ENCODE measurements around the gene C22orf31.

Gene C22orf31

DNA sequence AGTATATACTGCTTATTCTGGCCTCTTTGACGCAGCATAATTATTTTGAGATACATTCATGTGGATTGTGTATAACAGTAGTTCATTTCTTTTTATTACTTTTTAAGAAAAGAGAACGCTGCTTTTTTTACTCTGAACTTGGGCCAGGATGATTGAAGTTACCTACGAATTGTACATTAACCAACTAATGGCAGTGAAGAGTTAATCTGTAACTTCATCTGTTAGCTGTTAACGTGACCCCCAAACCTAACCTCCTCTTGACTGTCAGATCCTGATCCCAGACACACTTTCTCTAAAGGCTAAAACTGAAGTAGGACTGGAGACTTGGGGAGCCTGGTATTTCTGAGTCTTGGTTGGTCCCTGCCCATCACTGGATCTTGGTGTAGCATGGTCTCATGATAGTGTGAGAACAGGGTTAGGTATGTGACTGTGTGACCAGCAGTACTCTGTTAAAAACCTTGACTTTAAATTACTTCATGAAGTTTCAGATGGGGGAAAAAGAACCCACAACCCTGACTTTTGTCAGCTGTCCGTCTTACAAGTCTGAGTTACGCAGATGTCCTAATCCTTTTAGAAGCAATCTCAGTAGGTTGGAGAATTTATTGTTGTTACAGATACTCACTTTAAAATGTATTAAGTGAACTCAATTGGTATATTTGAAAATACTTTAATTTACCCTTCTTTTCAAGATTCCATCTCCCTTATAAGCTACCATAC lies 39.4 kb downstream of the C22orf31 start:
- no peak overlapping the region for H3K23ac ChIP-seq (ENCODE audit: low read length)
- H3K4me2 ChIP-seq (ENCODE audit: low read length) = no peak overlapping the region
- no peak overlapping the region for H2BK5ac ChIP-seq (ENCODE audit: low read depth, low read length, poor library complexity)
- H3K27me3 ChIP-seq (ENCODE audit: insufficient read depth, low read length) = no peaks in the 10 kb centered on the region
- H2AFZ ChIP-seq (ENCODE audit: insufficient read depth, low read length, poor library complexity) = no peak overlapping the region
- H3K9ac ChIP-seq (ENCODE audit: low read length) = no peak overlapping the region
- no peak overlapping the region for H4K8ac ChIP-seq (ENCODE audit: low read depth, low read length)
- no peak overlapping the region for H2BK120ac ChIP-seq (ENCODE audit: insufficient read depth, low read length, poor library complexity)
- no peak overlapping the region for H3K4me3 ChIP-seq (ENCODE audit: low read depth, low read length)
- peaks cover 0 to 7% of the 10 kb centered on the region in 2 experiments for H3K4me1 ChIP-seq (ENCODE audit: control insufficient read depth in 1 of 2, insufficient read depth in 2 of 2, low read length in 2 of 2)
- H4K12ac ChIP-seq (ENCODE audit: low read depth, low read length) = no peak overlapping the region
- H3K18ac ChIP-seq (ENCODE audit: low read length) = no peak overlapping the region
- H3K27ac ChIP-seq (ENCODE audit: low read depth, low read length) = no peak overlapping the region
- no CpG with 5 or more reads among the region's 6 CpGs for WGBS (ENCODE audit: extremely low coverage, insufficient coverage, insufficient read length)
- no peak overlapping the region for H3K14ac ChIP-seq (ENCODE audit: low read length)
- no peak for DNase-seq
- no peaks in the 10 kb centered on the region for H3K79me1 ChIP-seq (ENCODE audit: low read length)
- no peak overlapping the region for H2AK5ac ChIP-seq (ENCODE audit: low read length)
- H2BK12ac ChIP-seq (ENCODE audit: low read length) = no peak overlapping the region
- no peaks in the 10 kb centered on the region for H3K9me3 ChIP-seq (ENCODE audit: insufficient read depth, low read depth, low read length)
- H3K79me2 ChIP-seq (ENCODE audit: control insufficient read depth, insufficient read depth, low read length, poor library complexity) = no peaks in the 10 kb centered on the region
- peaks cover 0 to 3% of the 10 kb centered on the region in 2 experiments for H3K36me3 ChIP-seq (ENCODE audit: control insufficient read depth in 1 of 2, insufficient read depth in 2 of 2, low read length in 2 of 2)
- no peak overlapping the region for H3K4ac ChIP-seq (ENCODE audit: low read depth, low read length)
- H4K91ac ChIP-seq (ENCODE audit: low read depth, low read length) = no peak overlapping the region

- no peak overlapping the region for H3K18ac ChIP-seq (ENCODE audit: low read length)
- no peak overlapping the region for H3K27ac ChIP-seq (ENCODE audit: low read depth, low read length)
- H3K4me3 ChIP-seq (ENCODE audit: low read depth, low read length) = no peak overlapping the region
- peaks cover 0 to 7% of the 10 kb centered on the region in 2 experiments for H3K4me1 ChIP-seq (ENCODE audit: control insufficient read depth in 1 of 2, insufficient read depth in 2 of 2, low read length in 2 of 2)
- H3K36me3 ChIP-seq (ENCODE audit: control insufficient read depth in 1 of 2, insufficient read depth in 2 of 2, low read length in 2 of 2) = no peaks in the 10 kb centered on the region
- no peak overlapping the region for H3K9ac ChIP-seq (ENCODE audit: low read length)
- H3K14ac ChIP-seq (ENCODE audit: low read length) = no peak overlapping the region
- H3K23ac ChIP-seq (ENCODE audit: low read length) = no peak overlapping the region
- H2BK120ac ChIP-seq (ENCODE audit: insufficient read depth, low read length, poor library complexity) = no peak overlapping the region
- H2AFZ ChIP-seq (ENCODE audit: insufficient read depth, low read length, poor library complexity) = no peak overlapping the region
- H2BK5ac ChIP-seq (ENCODE audit: low read depth, low read length, poor library complexity) = no peak overlapping the region
- no peaks in the 10 kb centered on the region for H3K79me2 ChIP-seq (ENCODE audit: control insufficient read depth, insufficient read depth, low read length, poor library complexity)
- no CpG with 5 or more reads among the region's 4 CpGs for WGBS (ENCODE audit: extremely low coverage, insufficient coverage, insufficient read length)
- H3K4me2 ChIP-seq (ENCODE audit: low read length) = no peak overlapping the region
- no peak for DNase-seq
- no peak overlapping the region for H2AK5ac ChIP-seq (ENCODE audit: low read length)
- H3K79me1 ChIP-seq (ENCODE audit: low read length) = no peaks in the 10 kb centered on the region
- H3K9me3 ChIP-seq (ENCODE audit: insufficient read depth, low read depth, low read length) = peaks cover 1% of the 10 kb centered on the region
- no peak overlapping the region for H4K8ac ChIP-seq (ENCODE audit: low read depth, low read length)
- no peak overlapping the region for H3K4ac ChIP-seq (ENCODE audit: low read depth, low read length)
- H3K27me3 ChIP-seq (ENCODE audit: insufficient read depth, low read length) = no peaks in the 10 kb centered on the region
- H2BK12ac ChIP-seq (ENCODE audit: low read length) = no peak overlapping the region
- H4K91ac ChIP-seq (ENCODE audit: low read depth, low read length) = no peak overlapping the region
- no peak overlapping the region for H4K12ac ChIP-seq (ENCODE audit: low read depth, low read length)
Measured at GRCh38 chr22:29018293-29019189, 43.1 kb downstream of the C22orf31 start.

GRCh38 chr22:29016067-29016938 lies 45.3 kb downstream of the C22orf31 start:
- H3K4me2 ChIP-seq (ENCODE audit: low read length) = no peak overlapping the region
- H2AFZ ChIP-seq (ENCODE audit: insufficient read depth, low read length, poor library complexity) = no peak overlapping the region
- H2AK5ac ChIP-seq (ENCODE audit: low read length) = no peak overlapping the region
- H3K27ac ChIP-seq (ENCODE audit: low read depth, low read length) = no peak overlapping the region
- H4K12ac ChIP-seq (ENCODE audit: low read depth, low read length) = no peak overlapping the region
- H3K4me3 ChIP-seq (ENCODE audit: low read depth, low read length) = no peak overlapping the region
- DNase-seq = no peak
- no peak overlapping the region for H2BK120ac ChIP-seq (ENCODE audit: insufficient read depth, low read length, poor library complexity)
- no peak overlapping the region for H4K8ac ChIP-seq (ENCODE audit: low read depth, low read length)
- H2BK12ac ChIP-seq (ENCODE audit: low read length) = no peak overlapping the region
- no peaks in the 10 kb centered on the region for H3K27me3 ChIP-seq (ENCODE audit: insufficient read depth, low read length)
- no peak overlapping the region for H3K4ac ChIP-seq (ENCODE audit: low read depth, low read length)
- no peak overlapping the region for H3K14ac ChIP-seq (ENCODE audit: low read length)
- H3K79me1 ChIP-seq (ENCODE audit: low read length) = no peaks in the 10 kb centered on the region
- H3K36me3 ChIP-seq (ENCODE audit: control insufficient read depth in 1 of 2, insufficient read depth in 2 of 2, low read length in 2 of 2) = peaks cover 0 to 2% of the 10 kb centered on the region in 2 experiments
- H2BK5ac ChIP-seq (ENCODE audit: low read depth, low read length, poor library complexity) = no peak overlapping the region
- peaks cover 1% of the 10 kb centered on the region for H3K9me3 ChIP-seq (ENCODE audit: insufficient read depth, low read depth, low read length)
- no peaks in the 10 kb centered on the region for H3K79me2 ChIP-seq (ENCODE audit: control insufficient read depth, insufficient read depth, low read length, poor library complexity)
- H3K23ac ChIP-seq (ENCODE audit: low read length) = no peak overlapping the region
- WGBS (ENCODE audit: extremely low coverage, insufficient coverage, insufficient read length) = no CpG with 5 or more reads among the region's 3 CpGs
- H4K91ac ChIP-seq (ENCODE audit: low read depth, low read length) = no peak overlapping the region
- no peak overlapping the region for H3K9ac ChIP-seq (ENCODE audit: low read length)
- H3K4me1 ChIP-seq (ENCODE audit: control insufficient read depth in 1 of 2, insufficient read depth in 2 of 2, low read length in 2 of 2) = no peaks in the 10 kb centered on the region
- H3K18ac ChIP-seq (ENCODE audit: low read length) = no peak overlapping the region

DNA sequence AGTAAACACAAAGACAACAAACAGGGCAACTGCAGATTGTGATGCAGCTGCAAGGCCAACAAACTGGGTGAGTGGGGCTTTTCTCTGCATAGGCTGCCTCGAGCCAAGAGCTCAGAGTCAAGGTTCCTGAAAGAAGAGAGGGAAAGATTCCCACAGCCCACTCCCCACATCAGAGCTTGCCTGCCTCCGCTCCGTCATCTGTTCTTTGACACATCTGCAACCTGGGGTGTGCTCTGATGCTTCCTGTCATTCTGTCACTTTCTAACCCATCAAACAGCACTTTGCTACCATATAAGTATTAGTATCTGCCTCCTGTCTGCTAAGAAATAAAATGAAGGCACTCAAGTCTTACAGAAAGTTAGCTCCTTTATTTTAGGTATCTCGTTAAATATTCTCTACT lies 46.9 kb downstream of the C22orf31 start:
- no peak overlapping the region for H4K12ac ChIP-seq (ENCODE audit: low read depth, low read length)
- no peak overlapping the region for H3K14ac ChIP-seq (ENCODE audit: low read length)
- H2BK12ac ChIP-seq (ENCODE audit: low read length) = no peak overlapping the region
- H3K4me1 ChIP-seq (ENCODE audit: control insufficient read depth in 1 of 2, insufficient read depth in 2 of 2, low read length in 2 of 2) = no peaks in the 10 kb centered on the region
- WGBS (ENCODE audit: extremely low coverage, insufficient coverage, insufficient read length) = no CpG with 5 or more reads among the region's 4 CpGs
- peaks cover 0 to 2% of the 10 kb centered on the region in 2 experiments for H3K36me3 ChIP-seq (ENCODE audit: control insufficient read depth in 1 of 2, insufficient read depth in 2 of 2, low read length in 2 of 2)
- no peaks in the 10 kb centered on the region for H3K27me3 ChIP-seq (ENCODE audit: insufficient read depth, low read length)
- H2AFZ ChIP-seq (ENCODE audit: insufficient read depth, low read length, poor library complexity) = no peak overlapping the region
- H3K23ac ChIP-seq (ENCODE audit: low read length) = no peak overlapping the region
- no peak overlapping the region for H4K8ac ChIP-seq (ENCODE audit: low read depth, low read length)
- no peak overlapping the region for H2BK120ac ChIP-seq (ENCODE audit: insufficient read depth, low read length, poor library complexity)
- H4K91ac ChIP-seq (ENCODE audit: low read depth, low read length) = no peak overlapping the region
- H2BK5ac ChIP-seq (ENCODE audit: low read depth, low read length, poor library complexity) = no peak overlapping the region
- H3K4me2 ChIP-seq (ENCODE audit: low read length) = no peak overlapping the region
- no peak overlapping the region for H3K4ac ChIP-seq (ENCODE audit: low read depth, low read length)
- no peak for DNase-seq
- H3K9me3 ChIP-seq (ENCODE audit: insufficient read depth, low read depth, low read length) = peaks cover 1% of the 10 kb centered on the region
- no peaks in the 10 kb centered on the region for H3K79me2 ChIP-seq (ENCODE audit: control insufficient read depth, insufficient read depth, low read length, poor library complexity)
- no peak overlapping the region for H3K18ac ChIP-seq (ENCODE audit: low read length)
- no peak overlapping the region for H3K9ac ChIP-seq (ENCODE audit: low read length)
- H3K27ac ChIP-seq (ENCODE audit: low read depth, low read length) = no peak overlapping the region
- H2AK5ac ChIP-seq (ENCODE audit: low read length) = no peak overlapping the region
- H3K4me3 ChIP-seq (ENCODE audit: low read depth, low read length) = no peak overlapping the region
- no peaks in the 10 kb centered on the region for H3K79me1 ChIP-seq (ENCODE audit: low read length)

All from trophoblast cell (in vitro differentiated cells and primary cell).